ENCODE data around the gene ANKS4B.

DNA sequence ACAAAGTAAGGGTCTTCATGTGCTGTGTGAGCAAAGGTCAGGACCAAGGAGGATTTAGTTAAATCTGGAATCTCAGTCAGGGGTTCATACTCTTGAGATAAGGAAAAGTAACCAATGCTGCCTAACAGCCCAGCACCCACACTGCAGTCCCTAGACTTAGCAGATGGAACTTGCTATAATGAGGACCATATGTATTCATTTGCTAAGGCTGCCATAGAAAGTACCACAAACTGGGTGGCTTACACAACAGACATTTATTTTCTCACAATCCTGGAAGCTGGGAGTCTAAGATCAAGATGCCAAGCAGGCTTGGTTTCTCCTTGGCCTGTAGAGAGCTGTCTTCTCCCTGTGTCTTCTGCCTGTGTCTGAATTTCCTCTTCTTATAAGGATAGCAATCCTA lies 42.9 kb upstream of the ANKS4B start:
- TF ChIP-seq POLR2AphosphoS5 (IDR thresholded peaks at IDR 0.05): no peak
- TF ChIP-seq, protein P1, sequence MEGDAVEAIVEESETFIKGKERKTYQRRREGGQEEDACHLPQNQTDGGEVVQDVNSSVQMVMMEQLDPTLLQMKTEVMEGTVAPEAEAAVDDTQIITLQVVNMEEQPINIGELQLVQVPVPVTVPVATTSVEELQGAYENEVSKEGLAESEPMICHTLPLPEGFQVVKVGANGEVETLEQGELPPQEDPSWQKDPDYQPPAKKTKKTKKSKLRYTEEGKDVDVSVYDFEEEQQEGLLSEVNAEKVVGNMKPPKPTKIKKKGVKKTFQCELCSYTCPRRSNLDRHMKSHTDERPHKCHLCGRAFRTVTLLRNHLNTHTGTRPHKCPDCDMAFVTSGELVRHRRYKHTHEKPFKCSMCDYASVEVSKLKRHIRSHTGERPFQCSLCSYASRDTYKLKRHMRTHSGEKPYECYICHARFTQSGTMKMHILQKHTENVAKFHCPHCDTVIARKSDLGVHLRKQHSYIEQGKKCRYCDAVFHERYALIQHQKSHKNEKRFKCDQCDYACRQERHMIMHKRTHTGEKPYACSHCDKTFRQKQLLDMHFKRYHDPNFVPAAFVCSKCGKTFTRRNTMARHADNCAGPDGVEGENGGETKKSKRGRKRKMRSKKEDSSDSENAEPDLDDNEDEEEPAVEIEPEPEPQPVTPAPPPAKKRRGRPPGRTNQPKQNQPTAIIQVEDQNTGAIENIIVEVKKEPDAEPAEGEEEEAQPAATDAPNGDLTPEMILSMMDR (IDR thresholded peaks at IDR 0.05): no peak
- TF ChIP-seq EP300 (IDR thresholded peaks at IDR 0.05): no peak

Data from stomach (tissue), 4 donors.